Astrocyte (in vitro differentiated cells and primary cell): ENCODE results near the gene DPYSL3.

Source experiments
- CTCF ChIP-seq: IDR thresholded peaks from 2 replicates; pipeline ENCODE4 v1.5.1; 2011; ENCODE audit warnings: low read depth, mild to moderate bottlenecking, inconsistent platforms, low read length, moderate library complexity; ENCODE audit not compliant: insufficient read depth
- EZH2 ChIP-seq: IDR thresholded peaks from 2 replicates; pipeline ENCODE4 v1.6.1; 2012; ENCODE audit warnings: mild to moderate bottlenecking, low read length, inconsistent platforms; ENCODE audit not compliant: insufficient read depth

DNA sequence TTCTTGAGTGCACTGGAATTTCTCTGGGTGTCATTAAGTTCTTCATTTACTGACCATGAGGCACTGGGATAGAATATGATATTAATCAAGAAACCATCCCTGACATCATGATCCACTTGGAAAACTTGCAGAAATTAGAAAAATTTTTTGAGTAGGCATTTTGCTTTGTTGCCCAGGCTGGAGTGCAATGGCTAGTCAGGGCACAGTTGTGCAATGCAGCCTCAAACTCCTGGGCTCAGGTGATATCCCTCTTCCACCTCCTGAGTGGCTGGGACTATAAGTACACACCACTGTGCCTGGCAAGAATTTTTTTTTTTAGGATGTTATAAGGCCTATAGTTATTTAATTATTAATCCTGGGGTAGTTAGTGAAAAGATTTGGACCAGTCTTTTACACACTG is 168.5 kb downstream of the DPYSL3 start:
- TF ChIP-seq CTCF (no peak), EZH2 (no peak)
